Measurements from ENCODE around the gene TBC1D9B.

DNA sequence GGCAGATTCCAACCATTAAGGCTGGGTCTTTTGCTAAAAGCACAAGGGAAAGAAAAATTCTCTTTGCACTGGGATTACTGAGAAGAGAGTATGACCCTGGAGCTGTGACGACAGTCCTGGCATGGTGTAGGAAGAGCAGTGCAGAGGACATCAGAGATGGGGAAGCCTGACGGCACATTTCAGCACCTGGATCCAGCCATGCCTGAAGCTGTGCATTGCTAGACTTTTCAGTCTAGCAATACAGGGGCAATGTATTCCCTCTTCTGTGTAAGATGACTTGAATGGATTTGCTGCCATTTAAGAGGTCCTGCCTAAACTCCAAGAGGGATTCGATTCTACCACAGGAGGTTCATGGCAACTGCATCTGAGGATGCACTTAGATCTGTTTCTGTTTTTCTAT lies 36.7 kb downstream of the TBC1D9B start:
- TF ChIP-seq, protein P1, sequence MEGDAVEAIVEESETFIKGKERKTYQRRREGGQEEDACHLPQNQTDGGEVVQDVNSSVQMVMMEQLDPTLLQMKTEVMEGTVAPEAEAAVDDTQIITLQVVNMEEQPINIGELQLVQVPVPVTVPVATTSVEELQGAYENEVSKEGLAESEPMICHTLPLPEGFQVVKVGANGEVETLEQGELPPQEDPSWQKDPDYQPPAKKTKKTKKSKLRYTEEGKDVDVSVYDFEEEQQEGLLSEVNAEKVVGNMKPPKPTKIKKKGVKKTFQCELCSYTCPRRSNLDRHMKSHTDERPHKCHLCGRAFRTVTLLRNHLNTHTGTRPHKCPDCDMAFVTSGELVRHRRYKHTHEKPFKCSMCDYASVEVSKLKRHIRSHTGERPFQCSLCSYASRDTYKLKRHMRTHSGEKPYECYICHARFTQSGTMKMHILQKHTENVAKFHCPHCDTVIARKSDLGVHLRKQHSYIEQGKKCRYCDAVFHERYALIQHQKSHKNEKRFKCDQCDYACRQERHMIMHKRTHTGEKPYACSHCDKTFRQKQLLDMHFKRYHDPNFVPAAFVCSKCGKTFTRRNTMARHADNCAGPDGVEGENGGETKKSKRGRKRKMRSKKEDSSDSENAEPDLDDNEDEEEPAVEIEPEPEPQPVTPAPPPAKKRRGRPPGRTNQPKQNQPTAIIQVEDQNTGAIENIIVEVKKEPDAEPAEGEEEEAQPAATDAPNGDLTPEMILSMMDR (conservative IDR thresholded peaks at IDR 0.05; ENCODE audit: low read length) = no peak
- no peak for TF ChIP-seq EZH2phosphoT487 (IDR thresholded peaks at IDR 0.05; ENCODE audit: borderline replicate concordance)

Data from Loucy (cell line).